ENCODE measurements around the gene ATP4A.

The ATP4A gene

GRCh38 chr19:35585848-35586247 is 22.4 kb upstream of the ATP4A start, which contains the start of gene PMIS2:
TSS of gene PMIS2 (plus strand) at chr19:35586173. CDS start at chr19:35586260, 87 bp downstream.
- Mint-ChIP-seq H3K27me3 (peaks cover 44% of the 10 kb centered on the region), H3K9me3 (no peaks in the 10 kb centered on the region), H3K4me1 (no peaks in the 10 kb centered on the region), H3K36me3 (no peaks in the 10 kb centered on the region), H3K27ac (no peak within 1 kb of the TSS), H3K4me3 (no peak within 1 kb of the TSS)
- ATAC-seq: no peak

- no peak overlapping the region for H3K27ac Mint-ChIP-seq
These were observed 19.3 kb upstream of the ATP4A start for GRCh38 chr19:35582760-35583159.

GRCh38 chr19:35578707-35579106 is 15.2 kb upstream of the ATP4A start:
- H3K4me1 Mint-ChIP-seq: no peaks in the 10 kb centered on the region
- ATAC-seq: no peak
- peaks cover 14% of the 10 kb centered on the region for H3K9me3 Mint-ChIP-seq
- no peak overlapping the region for H3K4me3 Mint-ChIP-seq
- no peak overlapping the region for H3K27ac Mint-ChIP-seq
- H3K36me3 Mint-ChIP-seq: peaks cover 15% of the 10 kb centered on the region
- peaks cover 26% of the 10 kb centered on the region for H3K27me3 Mint-ChIP-seq

More at GRCh38 chr19:35582760-35583159, 19.3 kb upstream of the ATP4A start:
- H3K9me3 Mint-ChIP-seq: no peaks in the 10 kb centered on the region
- peaks cover 44% of the 10 kb centered on the region for H3K27me3 Mint-ChIP-seq
- no peaks in the 10 kb centered on the region for H3K36me3 Mint-ChIP-seq
- H3K4me3 Mint-ChIP-seq: no peak overlapping the region
- no peaks in the 10 kb centered on the region for H3K4me1 Mint-ChIP-seq
- no peak for ATAC-seq

- Mint-ChIP-seq H3K27ac (no peak overlapping the region), H3K4me3 (no peak overlapping the region), H3K27me3 (peaks cover 18% of the 10 kb centered on the region), H3K9me3 (peaks cover 14% of the 10 kb centered on the region), H3K4me1 (no peaks in the 10 kb centered on the region), H3K36me3 (peaks cover 15% of the 10 kb centered on the region)
- no peak for ATAC-seq
These were observed 14.5 kb upstream of the ATP4A start for GRCh38 chr19:35577918-35578317.

- Mint-ChIP-seq H3K9me3 (peaks cover 8% of the 10 kb centered on the region), H3K27me3 (peaks cover 41% of the 10 kb centered on the region), H3K4me1 (no peaks in the 10 kb centered on the region), H3K27ac (no peak overlapping the region), H3K4me3 (no peak overlapping the region), H3K36me3 (peaks cover 9% of the 10 kb centered on the region)
- ATAC-seq: no peak
These were observed 8.0 kb upstream of the ATP4A start for GRCh38 chr19:35571406-35571965.

- no peak overlapping the region for H3K27ac Mint-ChIP-seq
- H3K36me3 Mint-ChIP-seq: no peaks in the 10 kb centered on the region
- ATAC-seq: no peak
- no peaks in the 10 kb centered on the region for H3K9me3 Mint-ChIP-seq
- no peak overlapping the region for H3K4me3 Mint-ChIP-seq
- no peaks in the 10 kb centered on the region for H3K4me1 Mint-ChIP-seq
- peaks cover 43% of the 10 kb centered on the region for H3K27me3 Mint-ChIP-seq
These were observed 5.9 kb upstream of the ATP4A start for GRCh38 chr19:35569281-35569781.

GRCh38 chr19:35566738-35567137 is 3.3 kb upstream of the ATP4A start:
- ATAC-seq: no peak
- Mint-ChIP-seq H3K27ac (no peak overlapping the region), H3K4me1 (no peaks in the 10 kb centered on the region), H3K27me3 (peaks cover 61% of the 10 kb centered on the region), H3K4me3 (no peak overlapping the region), H3K9me3 (no peaks in the 10 kb centered on the region), H3K36me3 (no peaks in the 10 kb centered on the region)

- ATAC-seq: peak; percentile 28
- Mint-ChIP-seq H3K9me3 (no peaks in the 10 kb centered on the region), H3K27ac (no peak overlapping the region), H3K4me1 (peaks cover under 1% of the 10 kb centered on the region), H3K4me3 (no peak overlapping the region), H3K36me3 (no peaks in the 10 kb centered on the region), H3K27me3 (peaks cover 61% of the 10 kb centered on the region)
These were observed 1.8 kb upstream of the ATP4A start for GRCh38 chr19:35565016-35565856.

- H3K27me3 Mint-ChIP-seq: peaks cover 61% of the 10 kb centered on the region
- no peak overlapping the region for H3K27ac Mint-ChIP-seq
- H3K4me1 Mint-ChIP-seq: peaks cover 18% of the 10 kb centered on the region
- no peak overlapping the region for H3K4me3 Mint-ChIP-seq
- no peaks in the 10 kb centered on the region for H3K36me3 Mint-ChIP-seq
- no peak for ATAC-seq
- no peaks in the 10 kb centered on the region for H3K9me3 Mint-ChIP-seq
These were observed 682 bp downstream of the ATP4A start for GRCh38 chr19:35562776-35563175.

- Mint-ChIP-seq H3K9me3 (no peaks in the 10 kb centered on the region), H3K36me3 (no peaks in the 10 kb centered on the region), H3K4me3 (no peak overlapping the region), H3K4me1 (peaks cover 22% of the 10 kb centered on the region), H3K27me3 (peaks cover 65% of the 10 kb centered on the region), H3K27ac (no peak overlapping the region)
- no peak for ATAC-seq
These were observed 1.1 kb downstream of the ATP4A start for GRCh38 chr19:35562336-35562735.

- H3K4me3 Mint-ChIP-seq: no peak overlapping the region
- peaks cover 26% of the 10 kb centered on the region for H3K4me1 Mint-ChIP-seq
- H3K27ac Mint-ChIP-seq: no peak overlapping the region
- peaks cover 72% of the 10 kb centered on the region for H3K27me3 Mint-ChIP-seq
- H3K36me3 Mint-ChIP-seq: no peaks in the 10 kb centered on the region
- no peaks in the 10 kb centered on the region for H3K9me3 Mint-ChIP-seq
- no peak for ATAC-seq
These were observed 2.0 kb downstream of the ATP4A start for GRCh38 chr19:35561436-35561835.

- ATAC-seq: no peak
- H3K9me3 Mint-ChIP-seq: no peaks in the 10 kb centered on the region
- H3K36me3 Mint-ChIP-seq: no peaks in the 10 kb centered on the region
- H3K4me1 Mint-ChIP-seq: peaks cover 26% of the 10 kb centered on the region
- H3K27ac Mint-ChIP-seq: no peak overlapping the region
- no peak overlapping the region for H3K4me3 Mint-ChIP-seq
- peaks cover 79% of the 10 kb centered on the region for H3K27me3 Mint-ChIP-seq
These were observed 2.8 kb downstream of the ATP4A start for GRCh38 chr19:35560677-35561076.

- no peak for ATAC-seq
- peaks cover 79% of the 10 kb centered on the region for H3K27me3 Mint-ChIP-seq
- no peaks in the 10 kb centered on the region for H3K36me3 Mint-ChIP-seq
- no peaks in the 10 kb centered on the region for H3K9me3 Mint-ChIP-seq
- no peak overlapping the region for H3K27ac Mint-ChIP-seq
- H3K4me3 Mint-ChIP-seq: no peak overlapping the region
- peaks cover 26% of the 10 kb centered on the region for H3K4me1 Mint-ChIP-seq
These were observed 3.2 kb downstream of the ATP4A start for GRCh38 chr19:35560271-35560670.

GRCh38 chr19:35559781-35560180 is 3.7 kb downstream of the ATP4A start:
- H3K36me3 Mint-ChIP-seq: no peaks in the 10 kb centered on the region
- H3K27ac Mint-ChIP-seq: peak overlapping the region; percentile 42
- H3K9me3 Mint-ChIP-seq: no peaks in the 10 kb centered on the region
- ATAC-seq: no peak
- H3K4me3 Mint-ChIP-seq: no peak overlapping the region
- peaks cover 75% of the 10 kb centered on the region for H3K27me3 Mint-ChIP-seq
- peaks cover 26% of the 10 kb centered on the region for H3K4me1 Mint-ChIP-seq

GRCh38 chr19:35559281-35559659 is 4.2 kb downstream of the ATP4A start:
- H3K27ac Mint-ChIP-seq: peak overlapping the region; percentile 42
- H3K9me3 Mint-ChIP-seq: no peaks in the 10 kb centered on the region
- H3K36me3 Mint-ChIP-seq: no peaks in the 10 kb centered on the region
- H3K4me3 Mint-ChIP-seq: peak overlapping the region; percentile 18
- H3K27me3 Mint-ChIP-seq: peaks cover 75% of the 10 kb centered on the region
- peak; percentile 95 for ATAC-seq
- peaks cover 26% of the 10 kb centered on the region for H3K4me1 Mint-ChIP-seq
